HG03066 (cell line): ENCODE data around the gene DDX20.
"Not testable (repeated sequence)": the region's sequence is repeated elsewhere in the genome, so short reads cannot be mapped to it uniquely, and the experiment has no call there.

Source experiments
- ATAC-seq: cut with Tn5 transposase; IDR thresholded peaks from one replicate; pipeline ENCODE4 v1.9.1; 2021; ENCODE audit warnings: low read depth; ENCODE audit not compliant: unreplicated experiment

The DDX20 gene

DNA sequence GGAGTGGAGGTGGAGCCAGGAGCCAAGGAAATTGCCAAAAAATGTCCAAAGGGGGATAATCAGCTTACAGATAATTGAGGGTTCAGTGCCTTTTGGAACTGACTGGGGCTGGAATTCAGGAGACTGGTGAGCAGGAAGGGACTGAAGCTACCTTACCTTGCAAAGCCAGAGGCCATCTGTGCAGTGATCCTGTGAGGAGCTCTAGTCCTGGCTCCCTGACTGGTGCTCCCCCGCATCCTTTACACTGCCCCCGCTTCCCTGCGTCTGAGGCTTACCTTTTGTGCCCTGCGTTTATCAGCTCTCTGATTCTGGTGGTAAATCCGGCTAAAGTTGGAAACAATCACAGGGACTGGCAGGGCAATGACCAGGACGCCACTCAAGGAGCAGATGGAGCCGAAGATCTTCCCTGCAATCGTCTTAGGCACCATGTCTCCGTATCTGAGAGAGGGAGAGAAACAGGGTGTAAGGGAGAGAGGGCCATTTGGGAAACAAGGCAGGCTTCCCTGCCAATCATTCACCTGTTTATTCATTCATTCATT is 31.0 kb downstream of the DDX20 start:
- no peak for ATAC-seq

GRCh38 chr1:111789142-111789541 is 33.4 kb downstream of the DDX20 start:
- no peak for ATAC-seq

DNA sequence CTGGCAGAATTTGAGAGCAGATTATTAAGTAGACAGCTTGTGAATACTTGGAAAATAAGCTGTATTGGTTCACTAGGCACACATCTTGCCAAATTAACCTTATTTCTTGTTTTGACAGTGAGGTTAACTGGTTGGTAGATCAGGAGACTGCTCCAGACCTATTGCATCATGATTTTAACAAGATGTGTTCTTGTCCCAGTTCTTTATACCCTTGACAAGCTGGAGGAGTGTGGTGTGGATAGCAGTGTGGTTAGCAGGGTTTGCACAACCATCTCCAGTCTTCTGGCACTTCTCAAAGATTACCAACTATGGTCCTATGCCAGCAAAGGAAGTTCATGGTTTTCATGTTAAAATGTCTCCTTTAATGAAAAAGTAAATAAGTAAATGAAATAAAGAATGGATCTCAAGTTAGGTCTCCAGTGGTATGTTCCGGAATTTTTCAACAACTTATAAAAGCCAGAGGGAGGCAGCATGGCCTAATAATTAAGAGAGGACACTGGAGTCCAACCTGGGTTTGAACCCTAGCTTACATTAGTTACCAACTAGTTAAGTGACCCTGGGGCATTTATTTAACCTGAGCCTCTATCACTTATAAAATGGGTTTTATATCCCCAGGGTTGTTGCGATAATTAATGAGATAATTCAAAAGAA is 34.1 kb downstream of the DDX20 start:
- no peak for ATAC-seq

DNA sequence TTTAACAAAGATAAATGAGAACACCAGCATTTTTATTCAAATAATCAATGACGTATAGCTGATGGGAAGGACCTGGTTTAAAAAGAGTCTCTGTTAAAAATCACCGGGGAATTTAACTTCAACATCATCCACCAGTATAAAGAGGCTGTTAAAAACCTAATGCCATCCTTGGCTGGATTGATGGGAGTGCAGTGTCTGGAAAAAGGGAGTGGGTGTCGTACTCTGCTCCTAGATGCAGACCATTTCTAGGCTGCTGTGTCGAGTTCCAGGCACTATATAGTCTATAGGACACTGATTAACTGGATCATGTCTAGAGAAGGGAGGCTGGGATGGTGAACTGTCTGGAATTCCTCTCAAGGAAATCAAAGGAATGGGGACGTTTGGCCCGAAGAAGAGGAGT is 36.1 kb downstream of the DDX20 start:
- ATAC-seq, result no peak

GRCh38 chr1:111792249-111792648 is 36.5 kb downstream of the DDX20 start:
- no peak for ATAC-seq

- ATAC-seq, result no peak
Observed at GRCh38 chr1:111793923-111794322, 38.2 kb downstream of the DDX20 start.

DNA sequence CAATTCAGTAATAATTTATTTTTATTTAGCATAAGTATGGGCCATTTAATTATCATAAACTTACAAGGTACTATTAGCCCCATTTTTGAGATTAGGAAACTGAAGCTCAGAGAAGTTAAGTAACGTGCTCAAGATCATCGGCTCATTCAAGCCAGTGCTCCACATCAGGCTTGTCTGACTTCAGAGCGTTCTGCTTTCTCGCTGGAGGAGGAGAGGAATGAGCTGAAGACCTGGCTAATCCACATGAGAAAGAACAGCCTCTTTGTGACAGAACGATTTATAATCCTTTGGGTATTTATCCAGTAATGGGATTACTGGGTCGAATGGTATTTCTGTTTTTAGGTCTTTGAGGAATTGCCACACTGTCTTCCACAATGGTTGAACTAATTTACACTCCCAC is 39.7 kb downstream of the DDX20 start:
- ATAC-seq, result no peak

- no peak for ATAC-seq
Observed at GRCh38 chr1:111798580-111798979, 42.9 kb downstream of the DDX20 start.

GRCh38 chr1:111799722-111800121 is 44.0 kb downstream of the DDX20 start:
- not testable (repeated sequence) for ATAC-seq

DNA sequence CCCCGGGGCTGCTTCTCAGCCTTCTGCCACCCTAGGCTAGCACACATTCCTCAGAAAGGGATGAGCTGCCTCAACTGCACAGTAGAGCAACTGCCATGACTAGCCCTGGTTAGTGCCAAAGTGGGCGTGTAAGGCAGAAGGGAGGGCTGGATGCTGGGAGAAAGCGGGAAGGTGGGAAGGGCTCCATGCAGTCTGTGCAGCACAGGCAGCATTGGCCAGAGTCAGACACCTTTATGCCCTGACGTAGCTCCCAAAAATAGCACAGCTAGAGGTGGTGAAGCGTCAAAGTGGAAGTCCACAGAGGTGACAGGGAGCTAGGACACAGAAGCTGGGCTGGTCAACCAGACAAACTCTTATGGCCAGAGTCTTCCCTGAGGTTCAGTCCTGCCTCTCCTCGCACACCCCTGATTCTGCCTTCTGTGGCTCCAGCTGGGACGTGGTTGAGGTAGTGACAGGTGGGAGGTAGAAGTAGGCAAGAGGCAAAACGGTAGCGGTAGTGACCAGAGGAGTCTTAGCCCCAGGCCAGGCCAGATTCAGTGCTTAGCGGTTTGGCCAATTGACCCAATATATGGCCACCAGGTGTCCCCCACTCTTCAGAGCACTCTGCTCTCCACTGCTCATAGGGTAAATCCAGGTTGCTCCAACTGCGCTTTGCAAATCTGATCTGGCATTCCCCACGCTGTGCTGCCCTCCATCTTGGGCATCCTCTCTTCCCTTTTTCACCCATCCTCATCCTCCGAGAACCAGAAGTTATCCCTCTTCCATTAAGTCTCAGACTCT is 45.6 kb downstream of the DDX20 start:
- ATAC-seq, result no peak

DNA sequence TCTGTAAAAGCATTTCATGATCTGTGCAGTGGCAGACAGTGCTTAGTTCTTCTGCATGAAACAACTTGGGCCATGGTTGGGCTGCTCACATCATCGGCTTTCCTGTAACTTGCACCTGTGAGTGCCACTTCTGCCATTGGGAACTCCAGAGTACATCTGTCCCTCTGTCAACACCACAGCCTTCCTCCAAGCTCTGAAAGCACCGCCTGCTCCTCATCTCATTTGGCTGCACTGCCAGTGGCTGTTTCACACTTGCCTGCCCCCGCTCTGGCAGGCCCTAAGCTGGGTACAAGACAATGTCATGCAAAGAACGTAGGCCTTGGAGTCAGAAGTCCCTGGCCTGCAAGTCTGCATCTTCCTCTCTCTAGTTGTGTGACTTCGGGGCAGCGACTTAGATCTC is 46.4 kb downstream of the DDX20 start:
- ATAC-seq, result no peak

DNA sequence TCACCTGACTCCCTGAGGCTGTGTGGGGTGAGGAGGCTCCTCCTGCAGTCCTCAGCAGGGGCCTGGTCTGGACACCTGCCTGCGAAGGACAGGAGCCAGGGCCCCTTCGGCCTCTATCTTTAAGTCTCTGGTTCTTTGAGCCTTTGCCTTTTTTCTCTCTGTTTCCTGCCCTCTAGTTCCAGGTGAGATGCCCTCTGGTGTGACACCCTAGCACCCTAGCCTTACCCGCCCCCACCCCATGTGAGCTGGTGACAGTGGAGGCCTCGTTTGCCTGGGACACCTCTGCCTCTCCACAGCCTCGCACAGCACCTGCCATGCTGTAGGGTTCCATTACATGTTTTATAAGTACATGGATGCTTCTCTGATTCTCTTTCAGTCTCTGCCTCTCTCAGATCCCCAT is 47.3 kb downstream of the DDX20 start:
- ATAC-seq, result no peak

GRCh38 chr1:111803951-111804350 is 48.2 kb downstream of the DDX20 start:
- ATAC-seq, result no peak

- no peak for ATAC-seq
Observed at GRCh38 chr1:111804776-111805175, 49.1 kb downstream of the DDX20 start.

GRCh38 chr1:111805251-111805650 is 49.5 kb downstream of the DDX20 start:
- ATAC-seq, result no peak

DNA sequence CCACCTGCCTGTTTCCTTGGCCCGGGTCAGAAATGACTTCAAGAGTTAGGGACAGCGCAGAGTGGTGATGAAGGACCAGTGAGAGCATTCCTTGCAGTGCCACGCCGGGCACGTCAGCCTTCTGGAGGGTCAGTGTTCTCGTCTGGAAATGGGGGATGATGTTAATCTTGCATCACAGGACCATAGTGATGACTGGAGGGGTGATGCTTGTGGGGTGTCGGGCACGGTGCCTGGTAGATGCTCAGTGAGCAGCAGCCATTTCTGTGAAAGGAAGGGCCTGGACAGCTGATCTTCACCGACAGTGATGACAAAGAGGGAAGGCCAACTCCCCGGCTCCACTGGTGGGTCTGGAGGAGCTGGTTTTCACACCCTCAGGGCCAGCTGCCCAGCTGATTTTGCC is 56.2 kb downstream of the DDX20 start:
- ATAC-seq, result no peak

DNA sequence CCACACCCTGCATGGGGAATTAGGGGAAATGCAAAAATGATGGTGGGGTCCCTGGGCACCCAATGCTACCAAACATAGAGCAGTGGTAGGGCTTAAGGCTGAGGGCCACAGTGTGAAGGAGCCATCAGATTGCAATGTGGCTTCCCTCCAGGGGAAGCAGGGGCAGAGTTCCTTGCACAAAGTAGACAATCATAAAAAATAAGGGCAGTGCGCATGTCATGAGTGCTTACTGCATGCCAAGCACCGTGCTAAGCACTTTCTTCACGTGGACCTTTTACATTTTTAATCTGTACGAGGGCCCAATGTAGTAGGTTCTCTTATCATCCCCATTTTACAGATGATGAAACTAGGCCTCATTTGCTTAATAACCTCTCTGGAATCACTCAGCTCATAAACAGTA is 56.6 kb downstream of the DDX20 start:
- ATAC-seq, result no peak

DNA sequence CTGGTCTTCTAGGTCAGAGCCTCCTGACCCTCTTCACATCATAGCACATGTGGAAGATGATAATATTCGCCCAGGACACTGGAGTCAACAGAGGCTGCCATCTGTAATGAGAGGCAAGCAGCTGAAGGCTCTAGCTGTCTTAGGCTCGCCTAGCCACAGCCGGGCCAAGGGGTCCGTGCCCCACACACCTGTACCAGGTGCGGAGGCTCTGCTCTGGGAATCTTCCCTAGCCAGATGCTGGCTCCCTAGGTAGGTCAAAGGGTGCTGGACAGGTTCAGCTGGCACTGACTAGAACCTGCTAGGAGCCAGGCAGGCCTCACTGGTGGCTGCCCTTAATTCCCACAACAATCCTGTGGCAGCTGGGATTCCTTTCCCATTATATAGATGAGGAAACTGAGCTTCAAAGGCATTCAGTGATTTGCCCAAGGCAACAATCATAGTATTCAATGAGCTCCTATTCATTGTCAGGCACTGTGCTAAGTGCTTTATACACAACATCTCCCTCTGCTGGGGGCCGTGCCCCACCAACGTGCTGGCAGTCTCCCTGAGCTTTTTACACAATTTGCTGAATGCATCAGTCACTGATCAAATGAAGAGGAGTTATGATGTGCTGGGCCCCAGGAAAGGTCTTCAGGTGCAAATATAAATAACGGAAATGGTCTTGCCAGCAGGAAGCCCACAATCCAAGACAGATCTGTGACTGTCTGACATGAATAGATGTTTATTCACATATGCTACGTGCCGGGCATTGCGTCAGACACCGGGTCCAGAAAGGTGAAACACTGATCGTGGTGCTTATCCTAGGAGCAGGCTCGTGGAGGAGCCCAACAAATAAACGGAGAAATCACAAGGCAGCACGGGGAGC is 58.0 kb downstream of the DDX20 start:
- no peak for ATAC-seq

GRCh38 chr1:111814305-111814628 is 58.6 kb downstream of the DDX20 start:
- no peak for ATAC-seq

- ATAC-seq, result no peak
Observed at GRCh38 chr1:111814642-111815041, 58.9 kb downstream of the DDX20 start.
